ENCODE data around the gene SHISA3. TPM values are rescaled to one million over a fixed set of nuclear protein-coding genes. Genes with fewer than 3 reads are reported as not detected.

SHISA3 gene
- total and polyA plus RNA-seq, 10 donors, result 0.34 to 1.2 (median 0.53) TPM; not detected in 2

GRCh38 chr4:42391355-42391664, 6.0 kb upstream of the SHISA3 start:
- H3K27ac ChIP-seq, result no peak overlapping the region
- H3K36me3 ChIP-seq, result no peaks in the 10 kb centered on the region
- 90 to 96% (median 95%) methylated on average over 2 of the region's 2 CpGs for WGBS, 5 donors
- H3K4me3 ChIP-seq, result no peak overlapping the region
- peaks cover 0 to 28% (median 2%) of the 10 kb centered on the region in 7 donors for H3K27me3 ChIP-seq (replicated peaks in 1 of 7)
- no peak for DNase-seq
- TF ChIP-seq CTCF (IDR thresholded peaks at IDR 0.05 in 8 of 11, conservative IDR thresholded peaks at IDR 0.05 in 3 of 11) (no peak), POLR2A (IDR thresholded peaks at IDR 0.05) (no peak), POLR2AphosphoS5 (IDR thresholded peaks at IDR 0.05) (no peak)
- peaks cover 0 to 4% (median under 1%) of the 10 kb centered on the region in 6 donors for H3K4me1 ChIP-seq
- intact Hi-C loops (cut with DNase I; ENCODE audit: low total_unique reads), result no loop called here
- no peaks in the 10 kb centered on the region for H3K9me3 ChIP-seq

- Histone ChIP-seq H3K4me1 (peaks cover 0 to 11% (median 8%) of the 10 kb centered on the region in 6 donors), H3K27ac (no peak overlapping the region), H3K4me3 (no peak overlapping the region), H3K9me3 (no peaks in the 10 kb centered on the region), H3K27me3 (replicated peaks in 1 of 7) (peaks cover 0 to 35% (median 8%) of the 10 kb centered on the region in 7 donors), H3K36me3 (no peaks in the 10 kb centered on the region)
- intact Hi-C loops (cut with DNase I; ENCODE audit: low total_unique reads), result no loop called here
- whole genome bisulfite sequencing, 5 donors, result 63 to 80% (median 71%) methylated on average over 5 of the region's 5 CpGs
- no peak for TF ChIP-seq CTCF (IDR thresholded peaks at IDR 0.05 in 8 of 11, conservative IDR thresholded peaks at IDR 0.05 in 3 of 11)
- no peak for TF ChIP-seq POLR2A (IDR thresholded peaks at IDR 0.05)
- no peak for TF ChIP-seq POLR2AphosphoS5 (IDR thresholded peaks at IDR 0.05)
- no peak for DNase-seq
These were observed 5.3 kb upstream of the SHISA3 start for GRCh38 chr4:42391981-42392380.

- Histone ChIP-seq H3K27me3 (replicated peaks in 1 of 7) (peaks cover 0 to 39% (median 13%) of the 10 kb centered on the region in 7 donors), H3K27ac (no peak overlapping the region), H3K4me3 (no peak overlapping the region), H3K9me3 (no peaks in the 10 kb centered on the region), H3K36me3 (no peaks in the 10 kb centered on the region), H3K4me1 (peaks cover 0 to 16% (median 12%) of the 10 kb centered on the region in 6 donors)
- 82 to 89% (median 89%) methylated on average over 4 of the region's 4 CpGs for WGBS, 5 donors
- intact Hi-C loops (cut with DNase I; ENCODE audit: low total_unique reads), result no loop called here
- DNase-seq, result no peak
- TF ChIP-seq POLR2AphosphoS5 (IDR thresholded peaks at IDR 0.05), result no peak
- TF ChIP-seq POLR2A (IDR thresholded peaks at IDR 0.05), result no peak
- TF ChIP-seq CTCF (IDR thresholded peaks at IDR 0.05 in 8 of 11, conservative IDR thresholded peaks at IDR 0.05 in 3 of 11), result no peak
These were observed 4.9 kb upstream of the SHISA3 start for GRCh38 chr4:42392436-42392835.

GRCh38 chr4:42395595-42395994, 1.7 kb upstream of the SHISA3 start:
- peaks cover 5 to 71% (median 42%) of the 10 kb centered on the region in 7 donors for H3K27me3 ChIP-seq (replicated peaks in 1 of 7)
- H3K36me3 ChIP-seq, result no peaks in the 10 kb centered on the region
- no peak overlapping the region for H3K27ac ChIP-seq
- no peaks in the 10 kb centered on the region for H3K9me3 ChIP-seq
- intact Hi-C loops (cut with DNase I; ENCODE audit: low total_unique reads), result no loop called here
- DNase-seq, result no peak
- TF ChIP-seq POLR2A (IDR thresholded peaks at IDR 0.05) (no peak), CTCF (IDR thresholded peaks at IDR 0.05 in 8 of 11, conservative IDR thresholded peaks at IDR 0.05 in 3 of 11) (no peak), POLR2AphosphoS5 (IDR thresholded peaks at IDR 0.05) (no peak)
- H3K4me3 ChIP-seq, result no peak overlapping the region
- peaks cover 15 to 46% (median 33%) of the 10 kb centered on the region in 6 donors for H3K4me1 ChIP-seq
- WGBS, 5 donors, result 93 to 96% (median 93%) methylated on average over 1 of the region's 1 CpG

All from spleen (tissue), 11 donors.